OCI-LY7 (cell line): ENCODE data around the gene CFAP65. TPM values are rescaled to one million over a fixed set of nuclear protein-coding genes. Genes with fewer than 3 reads are reported as not detected.

Experiments
- BruUV-seq: library from RNA; stranded (reverse); fragments of 400-500 nt; replicated peaks from 2 replicates; lab custom pipeline; 2021; lab: Mats Ljungman, UMichigan
- CTCF ChIA-PET: fragments of 300-600 bp; sonication (Branson Sonifier 250); formaldehyde crosslinking; loops from one replicate; lab custom pipeline; 2022; ENCODE audit warnings: antibody characterized with exemption; ENCODE audit not compliant: unreplicated experiment; lab: Charles Lee
- POLR2A ChIA-PET: fragments of 300-600 bp; sonication (Branson Sonifier 250); formaldehyde crosslinking; loops from one replicate; lab custom pipeline; 2022; ENCODE audit warnings: antibody characterized with exemption; lab: Charles Lee
- DNase-seq: peaks from one replicate; pipeline ENCODE4 v3.0.0-alpha.2; 2015; ENCODE audit warnings: low spot score
- H2AFZ ChIP-seq: fragments of 200-600 bp; sonication (generic), shearing (Covaris generic); 2 replicates; pipeline ENCODE4 v1.6.1; 2014; ENCODE audit warnings: mild to moderate bottlenecking, antibody characterized with exemption, low read length, moderate library complexity
- H3K27ac ChIP-seq: fragments of 200-600 bp; sonication (generic); 2 replicates; pipeline ENCODE4 v1.5.1; 2014; ENCODE audit warnings: mixed run types, low read depth, mild to moderate bottlenecking, moderate library complexity, low read length, inconsistent platforms; ENCODE audit not compliant: poor library complexity, severe bottlenecking
- H3K36me3 ChIP-seq: fragments of 200-600 bp; sonication (generic); 2 replicates; pipeline ENCODE4 v1.6.1; 2014; ENCODE audit warnings: mild to moderate bottlenecking, antibody characterized with exemption, low read length, moderate library complexity, mixed read lengths; ENCODE audit not compliant: insufficient read depth
- H3K4me1 ChIP-seq: fragments of 200-600 bp; sonication (generic); 2 replicates; pipeline ENCODE4 v1.5.1; 2014; ENCODE audit warnings: mild to moderate bottlenecking, low read length; ENCODE audit not compliant: insufficient read depth, poor library complexity, severe bottlenecking
- H3K4me2 ChIP-seq: fragments of 200-600 bp; sonication (generic); 2 replicates; pipeline ENCODE4 v1.6.1; 2014; ENCODE audit warnings: mild to moderate bottlenecking, low read length
- H3K4me3 ChIP-seq: fragments of 200-600 bp; sonication (generic); 2 replicates; pipeline ENCODE4 v1.5.1; 2014; ENCODE audit warnings: mild to moderate bottlenecking, low read depth, low read length; ENCODE audit not compliant: poor library complexity, severe bottlenecking
- H3K79me2 ChIP-seq: fragments of 200-600 bp; sonication (generic); 2 replicates; pipeline ENCODE4 v1.6.1; 2016; ENCODE audit warnings: low read depth, mild to moderate bottlenecking, low read length, moderate library complexity, mixed read lengths; ENCODE audit not compliant: insufficient read depth
- H3K9me2 ChIP-seq: fragments of 200-600 bp; sonication (generic); 2 replicates; pipeline ENCODE4 v1.6.1; 2016; ENCODE audit warnings: mild to moderate bottlenecking, low read length, mixed read lengths; ENCODE audit not compliant: insufficient read depth
- H3K9me3 ChIP-seq: fragments of 200-600 bp; sonication (generic); 2 replicates; pipeline ENCODE4 v1.6.1; 2014; ENCODE audit warnings: mild to moderate bottlenecking, mixed run types, low read length, mixed read lengths
- H4K20me1 ChIP-seq: fragments of 200-600 bp; sonication (generic); 2 replicates; pipeline ENCODE4 v1.6.1; 2014; ENCODE audit warnings: mild to moderate bottlenecking, antibody characterized with exemption, low read length, moderate library complexity, mixed read lengths; ENCODE audit not compliant: insufficient read depth
- EZH2phosphoT487 ChIP-seq: fragments of 200-600 bp; sonication (generic); IDR thresholded peaks from 2 replicates; pipeline ENCODE4 v1.6.1; 2018; ENCODE audit warnings: low read depth, borderline replicate concordance, mild to moderate bottlenecking, mixed run types, antibody characterized with exemption, low read length, moderate library complexity, mixed read lengths
- intact Hi-C: fragments of 100-400 bp; cut with micrococcal nuclease; formaldehyde crosslinking; loops from one replicate; pipeline ENCODE4 v1.10.0; 2022; ENCODE audit not compliant: unreplicated experiment
- microRNA-seq: library from miRNA; unstranded; fragments of <30 nt; microRNA quantifications from one replicate; pipeline ENCODE4 v1.2.0, GENCODE V29; 2022; ENCODE audit warnings: borderline replicate concordance
- small RNA-seq: library from RNA; depleted of rRNA; stranded (forward); fragments of <200 nt; gene quantifications from one replicate; pipeline ENCODE3, GENCODE V24; 2014
- total RNA-seq, 2 experiments: library from RNA; depleted of rRNA in 1 of 2; stranded (reverse); fragments of >200 nt in 1 of 2; shearing (Covaris generic) in 1 of 2; gene quantifications; 2 replicates each; pipeline ENCODE4 v1.2.3, GENCODE V29; 2014 to 2022
- TF ChIP-seq, protein P1 (sequence below): fragments of 200-600 bp; sonication (generic); conservative IDR thresholded peaks from 2 replicates; pipeline ENCODE4 v1.5.1; 2014; ENCODE audit warnings: mild to moderate bottlenecking, antibody characterized with exemption, low read length, moderate library complexity, mixed read lengths

CFAP65 gene
- total RNA-seq, 2 experiments from 2014 or later, result not detected

- no TSS peak for BruUV-seq
These were observed 87.9 kb downstream of the CFAP65 start for GRCh38 chr2:218953366-218953954.

More at GRCh38 chr2:218953366-218953954, 87.9 kb downstream of the CFAP65 start:
- Histone ChIP-seq H3K36me3 (no peaks in the 10 kb centered on the region), H3K9me2 (no peaks in the 10 kb centered on the region), H3K9me3 (no peaks in the 10 kb centered on the region), H3K4me2 (no peak overlapping the region), H3K79me2 (no peaks in the 10 kb centered on the region), H3K4me1 (no peaks in the 10 kb centered on the region), H2AFZ (no peak overlapping the region), H3K4me3 (no peak overlapping the region), H4K20me1 (no peaks in the 10 kb centered on the region), H3K27ac (no peak overlapping the region)
- TF ChIP-seq EZH2phosphoT487, result no peak
- TF ChIP-seq, protein P1, sequence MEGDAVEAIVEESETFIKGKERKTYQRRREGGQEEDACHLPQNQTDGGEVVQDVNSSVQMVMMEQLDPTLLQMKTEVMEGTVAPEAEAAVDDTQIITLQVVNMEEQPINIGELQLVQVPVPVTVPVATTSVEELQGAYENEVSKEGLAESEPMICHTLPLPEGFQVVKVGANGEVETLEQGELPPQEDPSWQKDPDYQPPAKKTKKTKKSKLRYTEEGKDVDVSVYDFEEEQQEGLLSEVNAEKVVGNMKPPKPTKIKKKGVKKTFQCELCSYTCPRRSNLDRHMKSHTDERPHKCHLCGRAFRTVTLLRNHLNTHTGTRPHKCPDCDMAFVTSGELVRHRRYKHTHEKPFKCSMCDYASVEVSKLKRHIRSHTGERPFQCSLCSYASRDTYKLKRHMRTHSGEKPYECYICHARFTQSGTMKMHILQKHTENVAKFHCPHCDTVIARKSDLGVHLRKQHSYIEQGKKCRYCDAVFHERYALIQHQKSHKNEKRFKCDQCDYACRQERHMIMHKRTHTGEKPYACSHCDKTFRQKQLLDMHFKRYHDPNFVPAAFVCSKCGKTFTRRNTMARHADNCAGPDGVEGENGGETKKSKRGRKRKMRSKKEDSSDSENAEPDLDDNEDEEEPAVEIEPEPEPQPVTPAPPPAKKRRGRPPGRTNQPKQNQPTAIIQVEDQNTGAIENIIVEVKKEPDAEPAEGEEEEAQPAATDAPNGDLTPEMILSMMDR, result peak; percentile 41; the same call in 1 of the 2 replicates
- intact Hi-C loops, result no loop called here
- CTCF ChIA-PET, result interaction anchor here (0.5 kb wide), 1 partner anchor 872 kb away, joined by 3 read pairs; no protein-coding TSS in a partner anchor
- POLR2A ChIA-PET, result interaction anchor here (0.6 to 0.7 kb wide), 2 partner anchors 181 to 400 kb away, joined by 3 read pairs; no protein-coding TSS in a partner anchor
- no peak for DNase-seq

Small RNA genes lying within 50 kb of the gene (microRNA-seq; reads per million reads assigned to microRNA genes)
- gene MIR3131, result not detected
- 6.8 reads per million for gene MIR375

Small RNA genes lying within 50 kb of the gene (small RNA-seq; reads per million reads assigned to genes)
- gene MIR3131 (not detected), gene MIR375 (not detected)

Other genes with a start within 250 kb of the CFAP65 start
- not detected in 2 replicates for gene PRKAG3, start 209.7 kb downstream of the CFAP65 start, total RNA-seq (2014; rRNA removed; shearing (Covaris generic))
- not detected in 2 replicates for gene PRKAG3, start 209.7 kb downstream of the CFAP65 start, total RNA-seq (2022)
- not detected in 2 replicates for gene WNT6, start 181.7 kb downstream of the CFAP65 start, total RNA-seq (2014; rRNA removed; shearing (Covaris generic))
- 0.74 and 1.8 TPM in 2 replicates for gene WNT6, start 181.7 kb downstream of the CFAP65 start, total RNA-seq (2022)
- gene WNT10A, start 160.7 kb downstream of the CFAP65 start, total RNA-seq (2014; rRNA removed; shearing (Covaris generic)), result 3.6 and 5.5 TPM in 2 replicates
- 6.4 and 11.4 TPM in 2 replicates for gene WNT10A, start 160.7 kb downstream of the CFAP65 start, total RNA-seq (2022)
- 0.09 and 0.41 TPM in 2 replicates for gene CDK5R2, start 81.8 kb downstream of the CFAP65 start, total RNA-seq (2014; rRNA removed; shearing (Covaris generic))
- 0.57 and 0.63 TPM in 2 replicates for gene CDK5R2, start 81.8 kb downstream of the CFAP65 start, total RNA-seq (2022)
- gene FEV, start 56.3 kb downstream of the CFAP65 start, total RNA-seq (2014; rRNA removed; shearing (Covaris generic)), result not detected in 2 replicates
- gene FEV, start 56.3 kb downstream of the CFAP65 start, total RNA-seq (2022), result not detected in 2 replicates
- not detected in 2 replicates for gene CRYBA2, start 48.1 kb downstream of the CFAP65 start, total RNA-seq (2014; rRNA removed; shearing (Covaris generic))
- not detected in 2 replicates for gene CRYBA2, start 48.1 kb downstream of the CFAP65 start, total RNA-seq (2022)
- not detected in 2 replicates for gene IHH, start 19.4 kb upstream of the CFAP65 start, total RNA-seq (2014; rRNA removed; shearing (Covaris generic))
- gene IHH, start 19.4 kb upstream of the CFAP65 start, total RNA-seq (2022), result not detected in 2 replicates
- gene NHEJ1, start 119.3 kb upstream of the CFAP65 start, total RNA-seq (2014; rRNA removed; shearing (Covaris generic)), result 12.7 and 14.9 TPM in 2 replicates
- 12.3 and 14.3 TPM in 2 replicates for gene NHEJ1, start 119.3 kb upstream of the CFAP65 start, total RNA-seq (2022)
- 2.7 and 4.0 TPM in 2 replicates for gene SLC23A3, start 128.5 kb upstream of the CFAP65 start, total RNA-seq (2014; rRNA removed; shearing (Covaris generic))
- gene SLC23A3, start 128.5 kb upstream of the CFAP65 start, total RNA-seq (2022), result 3.1 and 6.7 TPM in 2 replicates
- gene CNPPD1, start 135.4 kb upstream of the CFAP65 start, total RNA-seq (2014; rRNA removed; shearing (Covaris generic)), result 39.2 and 40.1 TPM in 2 replicates
- gene CNPPD1, start 135.4 kb upstream of the CFAP65 start, total RNA-seq (2022), result 67.5 and 68.2 TPM in 2 replicates
- gene RETREG2, start 136.8 kb upstream of the CFAP65 start, total RNA-seq (2014; rRNA removed; shearing (Covaris generic)), result 44.9 and 59.1 TPM in 2 replicates
- 74.6 and 88.2 TPM in 2 replicates for gene RETREG2, start 136.8 kb upstream of the CFAP65 start, total RNA-seq (2022)
- 42.4 and 51.6 TPM in 2 replicates for gene ZFAND2B, start 165.3 kb upstream of the CFAP65 start, total RNA-seq (2014; rRNA removed; shearing (Covaris generic))
- 35.3 and 35.9 TPM in 2 replicates for gene ZFAND2B, start 165.3 kb upstream of the CFAP65 start, total RNA-seq (2022)
- 4.0 and 6.4 TPM in 2 replicates for gene ABCB6, start 177.4 kb upstream of the CFAP65 start, total RNA-seq (2014; rRNA removed; shearing (Covaris generic))
- gene ABCB6, start 177.4 kb upstream of the CFAP65 start, total RNA-seq (2022), result 8.4 and 10.2 TPM in 2 replicates
- 22.2 and 27.7 TPM in 2 replicates for gene ATG9A, start 188.1 kb upstream of the CFAP65 start, total RNA-seq (2014; rRNA removed; shearing (Covaris generic))
- 23.4 and 27.3 TPM in 2 replicates for gene ATG9A, start 188.1 kb upstream of the CFAP65 start, total RNA-seq (2022)
- 57.8 and 91.0 TPM in 2 replicates for gene ANKZF1, start 188.3 kb upstream of the CFAP65 start, total RNA-seq (2014; rRNA removed; shearing (Covaris generic))
- gene ANKZF1, start 188.3 kb upstream of the CFAP65 start, total RNA-seq (2022), result 73.2 and 82.4 TPM in 2 replicates
- gene GLB1L, start 203.9 kb upstream of the CFAP65 start, total RNA-seq (2014; rRNA removed; shearing (Covaris generic)), result 2.7 and 8.6 TPM in 2 replicates
- gene GLB1L, start 203.9 kb upstream of the CFAP65 start, total RNA-seq (2022), result 6.4 and 6.9 TPM in 2 replicates
- gene STK16, start 204.0 kb upstream of the CFAP65 start, total RNA-seq (2014; rRNA removed; shearing (Covaris generic)), result 19.6 and 23.4 TPM in 2 replicates
- 39.5 and 42.8 TPM in 2 replicates for gene STK16, start 204.0 kb upstream of the CFAP65 start, total RNA-seq (2022)
- not detected in 2 replicates for gene TUBA4B, start 211.7 kb upstream of the CFAP65 start, total RNA-seq (2014; rRNA removed; shearing (Covaris generic))
- 0.28 TPM in 1 of 2 replicates, not detected in the other for gene TUBA4B, start 211.7 kb upstream of the CFAP65 start, total RNA-seq (2022)
- gene TUBA4A, start 212.4 kb upstream of the CFAP65 start, total RNA-seq (2014; rRNA removed; shearing (Covaris generic)), result 62.8 and 96.0 TPM in 2 replicates
- 181 and 186 TPM in 2 replicates for gene TUBA4A, start 212.4 kb upstream of the CFAP65 start, total RNA-seq (2022)
- 49.9 and 53.0 TPM in 2 replicates for gene DNAJB2, start 237.8 kb upstream of the CFAP65 start, total RNA-seq (2014; rRNA removed; shearing (Covaris generic))
- 55.3 and 58.7 TPM in 2 replicates for gene DNAJB2, start 237.8 kb upstream of the CFAP65 start, total RNA-seq (2022)